IMR-90 (cell line): ENCODE data around the gene MYADM. TPM values are rescaled to one million over a fixed set of nuclear protein-coding genes. Genes with fewer than 3 reads are reported as not detected.

Experiments used
- ATAC-seq: fragments of 200-7000 bp; cut with Tn5 transposase; 2 replicates; pipeline ENCODE4 v1.9.1; 2020; ENCODE audit warnings: low read depth, mild to moderate bottlenecking, moderate library complexity
- Bru-seq: library from RNA; stranded (reverse); fragments of 400-500 nt; gene quantifications from one replicate; lab custom pipeline; 2021; lab: Mats Ljungman, UMichigan
- BruChase-seq, 2 experiments: library from RNA; stranded (reverse); fragments of 400-500 nt; gene quantifications; one replicate each; lab custom pipeline; 2021; lab: Mats Ljungman, UMichigan
- BruUV-seq: library from RNA; stranded (reverse); fragments of 400-500 nt; replicated peaks from 2 replicates; lab custom pipeline; 2021; lab: Mats Ljungman, UMichigan
- CTCF ChIA-PET: fragments of 300-600 bp; formaldehyde crosslinking; extraction: SDS; loops from one replicate; lab custom pipeline; 2021; ENCODE audit warnings: antibody characterized with exemption; lab: Yijun Ruan, JAX
- POLR2A ChIA-PET: fragments of 300-600 bp; sonication (Branson Sonifier 250); formaldehyde crosslinking; loops from one replicate; lab custom pipeline; 2022; ENCODE audit warnings: antibody characterized with exemption; ENCODE audit not compliant: unreplicated experiment; lab: Charles Lee
- DNase-seq: peaks from one replicate; pipeline ENCODE4 v3.0.0; 2013
- H2AFZ ChIP-seq: replicated peaks from 2 replicates; pipeline ENCODE3; 2013; ENCODE audit warnings: low read length, mild to moderate bottlenecking; ENCODE audit not compliant: poor library complexity
- H2AK5ac ChIP-seq: 2 replicates; pipeline ENCODE4 v1.6.1; 2013; ENCODE audit warnings: low read depth, low read length, inconsistent platforms
- H2AK9ac ChIP-seq: replicated peaks from 2 replicates; pipeline ENCODE3; 2013; ENCODE audit warnings: mild to moderate bottlenecking, low read depth, low read length, moderate library complexity; ENCODE audit not compliant: poor library complexity
- H2BK120ac ChIP-seq: 2 replicates; pipeline ENCODE4 v1.6.1; 2013; ENCODE audit warnings: low read depth, low read length, inconsistent platforms
- H2BK15ac ChIP-seq: 3 replicates; pipeline ENCODE4 v1.6.1; 2013; ENCODE audit warnings: low read depth, low read length, inconsistent platforms
- H2BK20ac ChIP-seq: 2 replicates; pipeline ENCODE4 v1.6.1; 2013; ENCODE audit warnings: low read depth, mild to moderate bottlenecking, inconsistent platforms, low read length, moderate library complexity
- H2BK5ac ChIP-seq: 2 replicates; pipeline ENCODE4 v1.6.1; 2013; ENCODE audit warnings: mild to moderate bottlenecking, low read depth, low read length, inconsistent platforms; ENCODE audit not compliant: poor library complexity, severe bottlenecking
- H3K14ac ChIP-seq: replicated peaks from 2 replicates; pipeline ENCODE4 v1.6.1; 2013; ENCODE audit warnings: low read depth, low read length, inconsistent platforms
- H3K18ac ChIP-seq: 2 replicates; pipeline ENCODE4 v1.6.1; 2013; ENCODE audit warnings: low read depth, low read length, control low read depth
- H3K23ac ChIP-seq: 2 replicates; pipeline ENCODE4 v1.6.1; 2013; ENCODE audit warnings: low read depth, low read length, inconsistent platforms
- H3K27ac ChIP-seq: 2 replicates; pipeline ENCODE4 v1.5.1; 2013; ENCODE audit warnings: mild to moderate bottlenecking, control low read depth, low read length; ENCODE audit not compliant: insufficient read depth
- H3K27me3 ChIP-seq: 2 replicates; pipeline ENCODE4 v1.6.1; 2013; ENCODE audit warnings: low read length; ENCODE audit not compliant: control insufficient read depth, insufficient read depth
- H3K36me3 ChIP-seq: 2 replicates; pipeline ENCODE4 v1.6.1; 2013; ENCODE audit warnings: low read length, mixed read lengths; ENCODE audit not compliant: control insufficient read depth, insufficient read depth
- H3K4ac ChIP-seq: 2 replicates; pipeline ENCODE4 v1.6.1; 2013; ENCODE audit warnings: low read depth, low read length, inconsistent platforms
- H3K4me1 ChIP-seq: 2 replicates; pipeline ENCODE4 v1.6.1; 2013; ENCODE audit warnings: low read length, mixed read lengths; ENCODE audit not compliant: control insufficient read depth, insufficient read depth
- H3K4me2 ChIP-seq: 2 replicates; pipeline ENCODE4 v1.6.1; 2013; ENCODE audit warnings: low read depth, mild to moderate bottlenecking, control low read depth, low read length, moderate library complexity
- H3K4me3 ChIP-seq: 2 replicates; pipeline ENCODE4 v1.5.1; 2013; ENCODE audit warnings: low read depth, mild to moderate bottlenecking, control low read depth, low read length, moderate library complexity; ENCODE audit not compliant: insufficient read depth
- H3K56ac ChIP-seq: 2 replicates; pipeline ENCODE4 v1.6.1; 2013; ENCODE audit warnings: low read length, inconsistent platforms; ENCODE audit not compliant: insufficient read depth; ENCODE audit errors: extremely low read depth
- H3K79me1 ChIP-seq, 2 experiments: 2 replicates each; pipeline ENCODE4 v1.6.1; 2013; ENCODE audit warnings: low read length in 2 of 2, inconsistent platforms in 1 of 2, low read depth in 1 of 2
- H3K9ac ChIP-seq: 2 replicates; pipeline ENCODE4 v1.6.1; 2013; ENCODE audit warnings: low read depth, low read length, control low read depth
- H3K9me1 ChIP-seq: 2 replicates; pipeline ENCODE4 v1.6.1; 2013; ENCODE audit warnings: low read length, inconsistent platforms; ENCODE audit not compliant: insufficient read depth
- H3K9me3 ChIP-seq: 2 replicates; pipeline ENCODE4 v1.6.1; 2013; ENCODE audit warnings: low read length; ENCODE audit not compliant: control insufficient read depth, insufficient read depth
- H4K20me1 ChIP-seq: 2 replicates; pipeline ENCODE4 v1.6.1; 2013; ENCODE audit warnings: low read length, inconsistent platforms; ENCODE audit not compliant: insufficient read depth
- H4K5ac ChIP-seq: 2 replicates; pipeline ENCODE4 v1.6.1; 2013; ENCODE audit warnings: mild to moderate bottlenecking, low read depth, low read length, control low read depth
- H4K8ac ChIP-seq, 2 experiments: 2 replicates each; pipeline ENCODE4 v1.6.1; 2013; ENCODE audit warnings: low read depth in 2 of 2, low read length in 2 of 2, control low read depth in 1 of 2, inconsistent platforms in 1 of 2
- H4K91ac ChIP-seq: 2 replicates; pipeline ENCODE4 v1.6.1; 2013; ENCODE audit warnings: low read depth, low read length, inconsistent platforms; ENCODE audit not compliant: insufficient read depth
- BHLHE40 ChIP-seq: fragments of 150-350 bp; IDR thresholded peaks from 2 replicates; pipeline ENCODE4 v1.6.1; 2016; ENCODE audit warnings: mild to moderate bottlenecking, low read depth, low read length
- CEBPB ChIP-seq: IDR thresholded peaks from 2 replicates; pipeline ENCODE4 v1.6.1; 2012; ENCODE audit warnings: low read depth, low read length, improper control_type of control experiment
- CHD1 ChIP-seq: IDR thresholded peaks from 2 replicates; pipeline ENCODE4 v1.6.1; 2012; ENCODE audit warnings: low read depth, low read length, improper control_type of control experiment
- CTCF ChIP-seq: conservative IDR thresholded peaks from 2 replicates; pipeline ENCODE4 v1.5.1; 2012; ENCODE audit warnings: mild to moderate bottlenecking, low read depth, low read length, improper control_type of control experiment
- FOS ChIP-seq: fragments of 150-350 bp; IDR thresholded peaks from 2 replicates; pipeline ENCODE4 v1.6.1; 2016; ENCODE audit warnings: low read depth, low read length
- MAFK ChIP-seq: IDR thresholded peaks from 2 replicates; pipeline ENCODE4 v1.6.1; 2012; ENCODE audit warnings: low read depth, low read length, improper control_type of control experiment
- MAZ ChIP-seq: IDR thresholded peaks from 2 replicates; pipeline ENCODE4 v1.6.1; 2012; ENCODE audit warnings: low read depth, mild to moderate bottlenecking, low read length, improper control_type of control experiment, moderate library complexity, borderline replicate concordance
- MXI1 ChIP-seq: IDR thresholded peaks from 2 replicates; pipeline ENCODE4 v1.6.1; 2012; ENCODE audit warnings: low read depth, mild to moderate bottlenecking, low read length, moderate library complexity, borderline replicate concordance
- NFE2L2 ChIP-seq: fragments of 150-350 bp; IDR thresholded peaks from 2 replicates; pipeline ENCODE4 v1.6.1; 2016; ENCODE audit warnings: low read depth, mild to moderate bottlenecking, low read length
- POLR2A ChIP-seq: IDR thresholded peaks from 2 replicates; pipeline ENCODE4 v1.6.1; 2012; ENCODE audit warnings: mild to moderate bottlenecking, low read depth, low read length
- RFX5 ChIP-seq: IDR thresholded peaks from 2 replicates; pipeline ENCODE4 v1.8.0; 2012; ENCODE audit warnings: low read depth, mild to moderate bottlenecking, low read length, moderate library complexity
- WGBS, 2 experiments: methylation state at CpG; one replicate each; pipeline versions ENCODE4 v1.1.5 to v1.1.7; 2013; ENCODE audit warnings: missing lambda C conversion rate in 2 of 2; ENCODE audit not compliant: insufficient read length in 1 of 2; ENCODE audit errors: extremely low coverage in 2 of 2; 5-methylcytosine and 5-hydroxymethylcytosine counted together
- dilution Hi-C: fragments of 300-500 bp; cut with HindIII; formaldehyde crosslinking; loops from one replicate; pipeline ENCODE4 v1.14.3; 2018; ENCODE audit warnings: low sequenced_read_pairs; ENCODE audit not compliant: unreplicated experiment
- in situ Hi-C: fragments of 300-500 bp; cut with MboI; formaldehyde crosslinking; loops from 3 replicates; pipeline ENCODE4 v1.14.3; 2019; ENCODE audit warnings: low sequenced_read_pairs, inconsistent platforms, mixed read lengths
- intact Hi-C: fragments of 100-400 bp; cut with micrococcal nuclease; formaldehyde crosslinking; loops from 2 replicates; pipeline ENCODE4 v1.10.0; 2022
- long read RNA-seq: library from polyadenylated mRNA; unstranded; transcript quantifications from one replicate; pipeline ENCODE4 v2.0.0, GENCODE V29; 2021; ENCODE audit not compliant: unreplicated experiment
- polyA plus RNA-seq, 3 experiments: library from polyadenylated mRNA; depleted of rRNA; stranded (reverse); fragments of >200 nt; gene quantifications; 2 replicates each; pipeline ENCODE4 v1.2.3, GENCODE V29; 2012; ENCODE audit warnings: low replicate concordance in 1 of 3
- total RNA-seq: library from RNA; depleted of rRNA; stranded (reverse); fragments of >200 nt; gene quantifications from 2 replicates; pipeline ENCODE4 v1.2.3, GENCODE V29; 2012; rRNA removed
- TF ChIP-seq, protein P1 (sequence below): fragments of 150-350 bp; IDR thresholded peaks from 2 replicates; pipeline ENCODE4 v1.6.1; 2016; ENCODE audit warnings: low read depth, mild to moderate bottlenecking, low read length, moderate library complexity, borderline replicate concordance

MYADM gene
- total RNA-seq (4.8 and 5.3 TPM in 2 replicates), polyA plus RNA-seq (2012; rRNA removed) (96.1 and 112 TPM in 2 replicates), Bru-seq, nascent RNA (percentile 87 among the genes with signal in this experiment), BruChase-seq, experiment 1, labeled RNA remaining after a 6-hour chase (percentile 100 among the genes with signal in this experiment), BruChase-seq, experiment 2, labeled RNA remaining after a 2-hour chase (percentile 98 among the genes with signal in this experiment)
- 53.9 and 155 TPM in 2 replicates for polyA plus RNA-seq (2012; cell fraction: cytosol; rRNA removed)
- 67.8 and 150 TPM in 2 replicates for polyA plus RNA-seq (2012; cell fraction: nucleus; rRNA removed; ENCODE audit: low replicate concordance)
- long read RNA-seq, transcript MYADM-204 (3 exons, 3,056 nt) = major isoform, 6 of 49 reads
- long read RNA-seq, partial matches to known transcripts = 0 of 49 reads
- long read RNA-seq, other reads (novel, unspliced or antisense) = 42 of 49 reads

DNA sequence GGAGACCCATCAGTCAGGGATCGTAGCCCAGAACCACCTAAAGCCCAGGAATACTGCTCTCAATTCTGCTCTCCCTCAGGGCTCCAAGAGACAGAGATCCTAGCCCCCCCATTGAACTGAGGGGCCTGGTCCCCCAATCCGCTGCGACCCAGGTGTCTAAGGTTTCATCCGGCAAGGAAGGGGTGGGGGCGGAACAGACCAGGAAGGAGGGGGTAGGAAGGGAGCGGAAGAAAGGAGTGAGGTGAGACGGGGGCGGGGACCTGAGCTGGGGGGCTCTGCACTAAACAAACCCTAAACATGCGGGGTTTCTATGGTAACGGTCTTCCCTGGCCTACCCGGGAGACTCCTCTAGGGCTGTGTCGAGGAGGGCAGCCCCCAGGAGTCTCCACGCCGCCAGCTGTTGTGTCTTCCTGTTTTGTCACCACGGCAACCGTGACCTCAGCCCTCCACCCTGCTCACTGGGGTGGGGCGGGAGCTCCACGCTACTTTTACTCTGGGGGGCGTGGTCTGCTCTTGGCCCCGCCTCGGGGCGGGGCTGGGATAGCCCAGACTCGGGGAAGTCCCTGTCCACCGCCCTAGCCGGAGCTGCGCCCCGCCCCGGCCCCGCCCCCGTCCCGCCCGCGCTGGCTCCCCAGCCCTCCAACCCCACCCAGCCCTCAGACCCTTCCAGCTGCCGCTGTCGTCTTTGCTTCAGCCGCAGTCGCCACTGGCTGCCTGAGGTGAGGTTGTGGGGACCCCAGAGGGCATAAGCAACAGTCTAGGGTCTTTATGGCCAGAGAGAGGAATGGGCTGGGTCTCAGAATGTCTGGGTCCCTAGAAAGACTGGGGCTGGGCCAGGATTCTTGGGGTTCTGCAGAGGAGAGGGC lies at the start of gene MYADM:
MYADM (plus strand) TSS at position 659 of the 866 bp plus-strand sequence. CDS start 5,647 bp downstream, outside the sequence.
- dilution Hi-C loops (no loop called here), intact Hi-C loops (loop anchor here (1.0 to 10.0 kb wide), 2 partner anchors 25 to 237 kb away; partner anchors contain the start of genes NDUFA3 and OSCAR), in situ Hi-C loops (no loop called here)
- H3K9me1 ChIP-seq = peaks cover 6% of the 10 kb centered on the region; the same call in 1 of the 2 replicates
- peak within 1 kb of the TSS; percentile 59 for H2BK120ac ChIP-seq
- WGBS, 2 experiments = 0% methylated on average over 4 of the region's 37 CpGs; no CpG with 5 or more reads in 1 of the 2 experiments
- H3K23ac ChIP-seq = peak within 1 kb of the TSS; percentile 91
- H2BK15ac ChIP-seq = peak within 1 kb of the TSS; percentile 52; the same call in 1 of the 3 replicates
- H2BK20ac ChIP-seq = peak within 1 kb of the TSS; percentile 28; the same call in 1 of the 2 replicates
- POLR2A ChIA-PET = interaction anchor here (1.2 kb wide), 1 partner anchor 270 kb away, joined by 3 read pairs; no protein-coding TSS in a partner anchor
- no TSS peak for BruUV-seq
- peak within 1 kb of the TSS; percentile 99 for H3K14ac ChIP-seq
- peak within 1 kb of the TSS; percentile 96 for H3K9ac ChIP-seq
- H2AK5ac ChIP-seq = peak within 1 kb of the TSS; percentile 98
- H3K4me3 ChIP-seq = peak within 1 kb of the TSS; percentile 95
- H4K5ac ChIP-seq = peak within 1 kb of the TSS; percentile 43
- H2BK5ac ChIP-seq = peak within 1 kb of the TSS; percentile 89
- H3K4me2 ChIP-seq = peak within 1 kb of the TSS; percentile 80
- no peaks in the 10 kb centered on the region for H3K9me3 ChIP-seq
- H3K79me1 ChIP-seq = peaks cover 0 to 38% of the 10 kb centered on the region in 2 experiments; a peak in 2 of 4 replicates
- peak within 1 kb of the TSS; percentile 97 for H3K27ac ChIP-seq
- peak within 1 kb of the TSS; percentile 91 for H2AFZ ChIP-seq
- DNase-seq (peak; percentile 97), ATAC-seq (peak; percentile 81)
- H4K20me1 ChIP-seq = peaks cover 20% of the 10 kb centered on the region
- H3K56ac ChIP-seq = peak within 1 kb of the TSS; percentile 94
- peaks cover 11% of the 10 kb centered on the region for H3K36me3 ChIP-seq
- peak within 1 kb of the TSS; percentile 97 for H4K91ac ChIP-seq
- CTCF ChIA-PET = interaction anchor here (0.6 to 1.1 kb wide), 2 partner anchors 14 to 59 kb away, joined by 4 read pairs; no protein-coding TSS in a partner anchor
- H3K4ac ChIP-seq = peak within 1 kb of the TSS; percentile 82
- H4K8ac ChIP-seq = peak within 1 kb of the TSS; percentile 81 to 85
- H3K27me3 ChIP-seq = no peaks in the 10 kb centered on the region
- peak within 1 kb of the TSS; percentile 100 for H2AK9ac ChIP-seq
- peak within 1 kb of the TSS; percentile 78 for H3K18ac ChIP-seq
- H3K4me1 ChIP-seq = peaks cover 7% of the 10 kb centered on the region
- TF ChIP-seq FOS = no peak
- TF ChIP-seq, protein P1, sequence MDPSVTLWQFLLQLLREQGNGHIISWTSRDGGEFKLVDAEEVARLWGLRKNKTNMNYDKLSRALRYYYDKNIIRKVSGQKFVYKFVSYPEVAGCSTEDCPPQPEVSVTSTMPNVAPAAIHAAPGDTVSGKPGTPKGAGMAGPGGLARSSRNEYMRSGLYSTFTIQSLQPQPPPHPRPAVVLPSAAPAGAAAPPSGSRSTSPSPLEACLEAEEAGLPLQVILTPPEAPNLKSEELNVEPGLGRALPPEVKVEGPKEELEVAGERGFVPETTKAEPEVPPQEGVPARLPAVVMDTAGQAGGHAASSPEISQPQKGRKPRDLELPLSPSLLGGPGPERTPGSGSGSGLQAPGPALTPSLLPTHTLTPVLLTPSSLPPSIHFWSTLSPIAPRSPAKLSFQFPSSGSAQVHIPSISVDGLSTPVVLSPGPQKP = no peak
- TF ChIP-seq BHLHE40 = no peak
- no peak for TF ChIP-seq CTCF
- no peak for TF ChIP-seq RFX5
- no peak for TF ChIP-seq CEBPB
- peak; percentile 71; the same call in 1 of the 2 replicates for TF ChIP-seq CHD1
- no peak for TF ChIP-seq NFE2L2
- TF ChIP-seq MAZ = peak; percentile 97
- no peak for TF ChIP-seq MAFK
- TF ChIP-seq MXI1 = peak; percentile 69; the same call in 1 of the 2 replicates
- TF ChIP-seq POLR2A = peak; percentile 97
